Natural killer cell (primary cell): ENCODE data around the gene DTX3. TPM values are rescaled to one million over a fixed set of nuclear protein-coding genes. Genes with fewer than 3 reads are reported as not detected.

Experiments
- ATAC-seq, 3 donors: fragments of 150-1000 bp in 2 of 3; fragments of 200-7000 bp in 1 of 3; cut with Tn5 transposase; 1 replicate in 1 of 3; 2 replicates in 2 of 3; pipeline ENCODE4 v1.10.0; 2021; ENCODE audit warnings: mild to moderate bottlenecking in 2 of 3, moderate library complexity in 2 of 3
- DNase-seq, 2 donors: peaks; one replicate each; pipeline versions ENCODE4 v3.0.0 to v3.0.0-alpha.2; 2013 to 2021; ENCODE audit warnings: mixed read lengths in 1 of 2
- H3K27ac ChIP-seq: one replicate; pipeline ENCODE4 v1.5.1; 2013; ENCODE audit warnings: mild to moderate bottlenecking, low read length
- H3K27me3 ChIP-seq: one replicate; pipeline ENCODE4 v1.6.1; 2013; ENCODE audit warnings: low read length; ENCODE audit not compliant: control insufficient read depth, insufficient read depth
- H3K36me3 ChIP-seq: one replicate; pipeline ENCODE4 v1.6.1; 2013; ENCODE audit warnings: low read length; ENCODE audit not compliant: control insufficient read depth, insufficient read depth
- H3K4me1 ChIP-seq: one replicate; pipeline ENCODE4 v1.6.1; 2013; ENCODE audit warnings: low read length; ENCODE audit not compliant: control insufficient read depth, insufficient read depth
- H3K4me3 ChIP-seq: one replicate; pipeline ENCODE4 v1.5.1; 2013; ENCODE audit warnings: low read length
- H3K9me3 ChIP-seq: one replicate; pipeline ENCODE4 v1.6.1; 2013; ENCODE audit warnings: low read length; ENCODE audit not compliant: control insufficient read depth, insufficient read depth
- H3K27ac Mint-ChIP-seq, 2 donors: one replicate each; pipeline ENCODE4 v1.8.0; 2022; ENCODE audit warnings: mild to moderate bottlenecking in 2 of 2, mixed read lengths in 2 of 2, moderate library complexity in 1 of 2
- H3K27me3 Mint-ChIP-seq, 2 donors: one replicate each; pipeline ENCODE4 v1.8.0; 2022; ENCODE audit warnings: low read depth in 2 of 2, mixed read lengths in 2 of 2
- H3K36me3 Mint-ChIP-seq: one replicate; pipeline ENCODE4 v1.8.0; 2022; ENCODE audit warnings: mixed read lengths
- H3K4me1 Mint-ChIP-seq, 2 donors: one replicate each; pipeline ENCODE4 v1.8.0; 2022; ENCODE audit warnings: mixed read lengths in 2 of 2
- H3K4me3 Mint-ChIP-seq: one replicate; pipeline ENCODE4 v1.8.0; 2022; ENCODE audit warnings: mild to moderate bottlenecking, moderate library complexity, mixed read lengths
- H3K9me3 Mint-ChIP-seq, 2 donors: one replicate each; pipeline ENCODE4 v1.8.0; 2022; ENCODE audit warnings: mixed read lengths in 2 of 2
- CTCF ChIP-seq: fragments of 200-600 bp; IDR thresholded peaks from one replicate; pipeline ENCODE4 v1.8.0; 2022; ENCODE audit warnings: antibody characterized with exemption
- WGBS: methylation state at CpG from one replicate; pipeline ENCODE4 v1.1.7; 2013; ENCODE audit warnings: missing lambda C conversion rate; ENCODE audit not compliant: insufficient coverage; 5-methylcytosine and 5-hydroxymethylcytosine counted together
- intact Hi-C: fragments of 100-400 bp; cut with micrococcal nuclease; formaldehyde crosslinking; loops from one replicate; pipeline ENCODE4 v1.14.2; 2022
- total RNA-seq, 4 donors: library from RNA; stranded (reverse); fragments of 120-200 nt in 1 of 4; gene quantifications; one replicate each; pipeline versions ENCODE4 v1.2.3 to v1.2.4, GENCODE V29; 2013 to 2022

Gene DTX3
- total RNA-seq, 3 donors from 2014 or later (not counting 1 experiment from before 2014, with no cell fraction given) = 65.1 to 81.1 (median 77.0) TPM

- Histone ChIP-seq H3K9me3 (no peaks in the 10 kb centered on the region), H3K27me3 (peaks cover 3% of the 10 kb centered on the region), H3K4me1 (peaks cover 23% of the 10 kb centered on the region), H3K4me3 (peak overlapping the region; percentile 86), H3K36me3 (peaks cover 4% of the 10 kb centered on the region), H3K27ac (peak overlapping the region; percentile 72)
- ATAC-seq = no peak
- H3K9me3 Mint-ChIP-seq = no peaks in the 10 kb centered on the region
- peaks cover 0 to 3% of the 10 kb centered on the region in 2 donors for H3K27me3 Mint-ChIP-seq
- H3K27ac Mint-ChIP-seq = peak overlapping the region; percentile 81 to 92
- 20% methylated on average over 2 of the region's 2 CpGs for WGBS
- no peaks in the 10 kb centered on the region for H3K36me3 Mint-ChIP-seq
- no peak for TF ChIP-seq CTCF
- DNase-seq = no peak
- peak overlapping the region; percentile 92 for H3K4me3 Mint-ChIP-seq
- peaks cover 36 to 39% of the 10 kb centered on the region in 2 donors for H3K4me1 Mint-ChIP-seq
- intact Hi-C loops = loop anchor here (2.0 to 5.0 kb wide), 2 partner anchors 14 to 152 kb away; partner anchors contain the start of gene DTX3
Observed at GRCh38 chr12:57590479-57590863, 14.2 kb upstream of the DTX3 start.

DNA sequence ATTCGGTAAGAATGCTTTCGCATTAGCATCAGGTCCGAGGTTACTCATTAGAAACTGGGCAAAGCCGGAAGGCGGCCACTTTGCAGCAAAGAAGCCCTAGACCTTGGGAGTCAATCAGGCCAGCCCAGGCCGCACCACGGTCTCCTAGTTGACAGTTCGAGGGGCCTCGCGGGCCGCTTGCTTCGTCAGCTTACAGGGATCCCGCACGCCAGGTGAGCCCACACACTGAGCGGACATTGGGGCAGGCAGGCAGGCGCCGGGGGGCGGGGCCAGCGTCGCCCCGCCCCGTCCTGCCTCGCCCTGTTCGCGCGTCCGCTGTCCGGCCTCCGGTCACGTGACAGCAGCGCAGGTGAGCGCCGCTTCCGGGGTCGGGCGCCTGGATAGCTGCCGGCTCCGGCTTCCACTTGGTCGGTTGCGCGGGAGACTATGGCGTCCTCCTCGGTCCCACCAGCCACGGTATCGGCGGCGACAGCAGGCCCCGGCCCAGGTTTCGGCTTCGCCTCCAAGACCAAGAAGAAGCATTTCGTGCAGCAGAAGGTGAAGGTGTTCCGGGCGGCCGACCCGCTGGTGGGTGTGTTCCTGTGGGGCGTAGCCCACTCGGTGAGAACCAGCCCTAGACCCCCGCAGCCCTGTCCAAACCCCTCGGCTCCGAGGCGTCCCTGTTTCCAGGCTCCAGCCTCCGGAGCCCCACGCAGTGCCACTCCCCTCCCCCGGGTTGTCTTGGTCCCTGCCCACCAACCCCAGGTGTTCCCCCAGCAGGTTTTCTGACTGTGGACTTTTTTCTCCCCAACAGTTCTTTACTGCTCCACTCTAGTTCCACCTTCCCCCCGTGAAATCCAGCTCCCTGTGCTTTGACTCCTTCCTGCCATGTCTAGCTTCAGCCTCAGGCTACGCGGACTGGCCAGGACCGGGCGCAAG is 13.5 kb upstream of the DTX3 start, which contains the start of gene PIP4K2C:
Gene PIP4K2C, plus strand, starts transcription at position 329 of the 918 bp plus-strand sequence. Its CDS starts 98 bp downstream, at position 427.
- no peaks in the 10 kb centered on the region for H3K9me3 ChIP-seq
- H3K36me3 Mint-ChIP-seq = no peaks in the 10 kb centered on the region
- H3K27ac Mint-ChIP-seq = peak within 1 kb of the TSS; percentile 81 to 92
- H3K4me1 Mint-ChIP-seq = peaks cover 36 to 39% of the 10 kb centered on the region in 2 donors
- DNase-seq = peak; percentile 68 to 92
- H3K9me3 Mint-ChIP-seq = no peaks in the 10 kb centered on the region
- peaks cover 3% of the 10 kb centered on the region for H3K27me3 ChIP-seq
- no peaks in the 10 kb centered on the region for H3K27me3 Mint-ChIP-seq
- no peak for TF ChIP-seq CTCF
- peak; percentile 93 to 96 (median 93) for ATAC-seq
- WGBS = 1% methylated on average over 69 of the region's 69 CpGs
- intact Hi-C loops = loop anchor here (2.0 to 5.0 kb wide), 2 partner anchors 14 to 151 kb away; partner anchors contain the start of gene DTX3
- peaks cover 10% of the 10 kb centered on the region for H3K36me3 ChIP-seq
- peak within 1 kb of the TSS; percentile 72 for H3K27ac ChIP-seq
- peaks cover 23% of the 10 kb centered on the region for H3K4me1 ChIP-seq
- H3K4me3 Mint-ChIP-seq = peak within 1 kb of the TSS; percentile 92
- peak within 1 kb of the TSS; percentile 86 for H3K4me3 ChIP-seq

DNA sequence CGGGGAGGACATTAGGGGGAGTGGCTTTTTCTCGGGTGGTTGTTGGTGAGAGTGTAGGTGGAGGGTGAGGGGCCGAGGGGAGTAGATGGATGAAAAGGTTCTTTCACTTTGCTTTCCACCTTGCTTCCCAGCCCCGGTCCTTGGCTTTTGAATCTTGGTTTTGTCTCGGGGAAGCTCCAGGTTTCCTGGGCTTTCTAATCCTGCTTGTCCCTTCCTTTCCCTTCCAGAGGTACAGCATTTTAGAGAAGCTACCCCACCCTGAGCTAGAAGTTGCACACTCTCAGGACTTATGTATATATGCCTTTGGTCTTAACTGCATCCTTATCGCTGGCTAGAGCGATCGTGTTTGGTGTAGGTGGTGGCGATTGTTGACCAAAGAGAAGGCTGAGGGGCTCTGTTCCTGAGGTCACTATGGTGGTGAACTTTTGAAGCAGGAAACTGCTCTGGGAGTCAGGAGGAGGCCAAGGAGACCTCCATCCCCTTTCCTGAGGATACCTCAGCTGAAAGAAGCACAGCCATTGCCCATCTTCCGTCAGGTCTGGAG is 12.8 kb upstream of the DTX3 start:
- ATAC-seq = no peak

More for the DNA sequence above, 12.8 kb upstream of the DTX3 start:
- H3K4me3 Mint-ChIP-seq = peak overlapping the region; percentile 92
- Histone ChIP-seq H3K36me3 (peaks cover 15% of the 10 kb centered on the region), H3K4me3 (peak overlapping the region; percentile 86), H3K4me1 (peaks cover 23% of the 10 kb centered on the region), H3K27ac (peak overlapping the region; percentile 67), H3K27me3 (peaks cover 3% of the 10 kb centered on the region), H3K9me3 (no peaks in the 10 kb centered on the region)
- WGBS = 64% methylated on average over 10 of the region's 10 CpGs
- no peaks in the 10 kb centered on the region for H3K9me3 Mint-ChIP-seq
- intact Hi-C loops = loop anchor here (2.0 to 5.0 kb wide), 2 partner anchors 13 to 150 kb away; partner anchors contain the start of gene DTX3
- DNase-seq = no peak
- H3K27ac Mint-ChIP-seq = peak overlapping the region; percentile 81 to 92
- peaks cover 5% of the 10 kb centered on the region for H3K36me3 Mint-ChIP-seq
- H3K27me3 Mint-ChIP-seq = no peaks in the 10 kb centered on the region
- peaks cover 36 to 39% of the 10 kb centered on the region in 2 donors for H3K4me1 Mint-ChIP-seq
- TF ChIP-seq CTCF = no peak
